CD4-positive, alpha-beta T cell (primary cell): ENCODE results near the gene CAMK4. TPM values are rescaled to one million over a fixed set of nuclear protein-coding genes. Genes with fewer than 3 reads are reported as not detected.
"Not testable (repeated sequence)": the region's sequence is repeated elsewhere in the genome, so short reads cannot be mapped to it uniquely, and the experiment has no call there.

Experiments
- ATAC-seq: fragments of 200-7000 bp; cut with Tn5 transposase; one replicate; pipeline ENCODE4 v1.10.0; 2022; ENCODE audit warnings: mild to moderate bottlenecking; ENCODE audit not compliant: poor library complexity
- CTCF ChIA-PET: fragments of 350-600 bp; sonication (Branson Sonifier 250); formaldehyde crosslinking; loops from one replicate; lab custom pipeline; 2021; ENCODE audit warnings: antibody characterized with exemption, inconsistent platforms; lab: Charles Lee
- POLR2A ChIA-PET: fragments of 350-600 bp; sonication (Branson Sonifier 250); formaldehyde crosslinking; loops from one replicate; lab custom pipeline; 2021; ENCODE audit warnings: antibody characterized with exemption, inconsistent platforms; lab: Charles Lee
- DNase-seq, 14 experiments: peaks; one replicate each; pipeline ENCODE4 v3.0.0-alpha.2; 2013 to 2020; ENCODE audit warnings: mixed read lengths in 2 of 14
- H3K27ac ChIP-seq, 2 donors: one replicate each; pipeline versions ENCODE4 v1.5.1 to v1.7.0; 2013; ENCODE audit warnings: low read length in 2 of 2, low read depth in 1 of 2, mild to moderate bottlenecking in 1 of 2
- H3K27me3 ChIP-seq, 2 experiments: 1 replicate in 1 of 2; 2 replicates in 1 of 2; pipeline versions ENCODE4 v1.6.1 to v1.7.0; 2013; ENCODE audit warnings: low read length in 2 of 2, control low read depth in 1 of 2, mild to moderate bottlenecking in 1 of 2, moderate library complexity in 1 of 2; ENCODE audit not compliant: insufficient read depth in 2 of 2, control insufficient read depth in 1 of 2
- H3K36me3 ChIP-seq: one replicate; pipeline ENCODE4 v1.6.1; 2013; ENCODE audit warnings: low read length, control low read depth; ENCODE audit not compliant: insufficient read depth
- H3K4me1 ChIP-seq: one replicate; pipeline ENCODE4 v1.6.1; 2013; ENCODE audit warnings: low read length, control low read depth; ENCODE audit not compliant: insufficient read depth
- H3K4me3 ChIP-seq: one replicate; pipeline ENCODE4 v1.5.1; 2013; ENCODE audit warnings: mild to moderate bottlenecking, low read length, moderate library complexity
- H3K9me3 ChIP-seq, 2 experiments: 1 replicate in 1 of 2; 2 replicates in 1 of 2; pipeline versions ENCODE4 v1.6.1 to v1.7.0; 2013; ENCODE audit warnings: low read length in 2 of 2, mild to moderate bottlenecking in 2 of 2, control low read depth in 1 of 2, moderate library complexity in 1 of 2; ENCODE audit not compliant: control insufficient read depth in 1 of 2, insufficient read depth in 1 of 2
- H3K27ac Mint-ChIP-seq: one replicate; pipeline ENCODE4 v1.8.0; 2020; ENCODE audit warnings: mixed read lengths
- H3K27me3 Mint-ChIP-seq: one replicate; pipeline ENCODE4 v1.8.0; 2021; ENCODE audit warnings: mixed read lengths
- H3K36me3 Mint-ChIP-seq: one replicate; pipeline ENCODE4 v1.8.0; 2021; ENCODE audit warnings: low read depth, mixed read lengths
- H3K4me1 Mint-ChIP-seq: one replicate; pipeline ENCODE4 v1.8.0; 2021; ENCODE audit warnings: low read depth, mixed read lengths
- H3K4me3 Mint-ChIP-seq: one replicate; pipeline ENCODE4 v1.8.0; 2020; ENCODE audit warnings: mild to moderate bottlenecking, mixed read lengths
- H3K9me3 Mint-ChIP-seq: one replicate; pipeline ENCODE4 v1.8.0; 2020; ENCODE audit warnings: mixed read lengths
- CTCF ChIP-seq: fragments of 200-600 bp; IDR thresholded peaks from one replicate; pipeline ENCODE4 v1.8.0; 2022; ENCODE audit warnings: antibody characterized with exemption, mild to moderate bottlenecking
- intact Hi-C, 2 experiments: fragments of 100-400 bp; cut with DNase I in 1 of 2; cut with micrococcal nuclease in 1 of 2; formaldehyde crosslinking; loops; one replicate each; pipeline versions ENCODE4 v1.15.1 to v1.9.0; 2023 to 2025; cut with DNase I, micrococcal nuclease
- total RNA-seq, 174 experiments: library from RNA in 2 of 174; stranded (reverse) in 2 of 174; gene quantifications; one replicate each; pipeline ENCODE4 v1.2.3 and lab custom pipeline; 2021 to 2026

CAMK4 gene
- total RNA-seq, 2 experiments from 2014 or later = 202 to 225 TPM

- intact Hi-C loops = loop anchor here in 1 of 2 experiments (2.0 kb wide), 1 partner anchor 28 kb away; no protein-coding TSS in a partner anchor
- H3K36me3 ChIP-seq = no peaks in the 10 kb centered on the region
- H3K27me3 ChIP-seq = no peaks in the 10 kb centered on the region
- H3K4me3 ChIP-seq = no peak overlapping the region
- ATAC-seq = peak; percentile 80
- POLR2A ChIA-PET = interaction anchor here (0.7 to 5.1 kb wide), 10 partner anchors 8 to 30 kb away, joined by 3 to 39 read pairs (median 4); partner anchors contain the start of gene CAMK4
- H3K4me1 ChIP-seq = peaks cover 44% of the 10 kb centered on the region
- no peaks in the 10 kb centered on the region for H3K9me3 Mint-ChIP-seq
- no peaks in the 10 kb centered on the region for H3K27me3 Mint-ChIP-seq
- peak in 9 of 14 experiments; percentile 17 to 93 (median 51) for DNase-seq
- H3K27ac Mint-ChIP-seq = peak overlapping the region; percentile 87
- no peaks in the 10 kb centered on the region for H3K9me3 ChIP-seq
- TF ChIP-seq CTCF = no peak
- CTCF ChIA-PET = interaction anchor here (0.8 to 4.7 kb wide), 10 partner anchors 9 to 97 kb away, joined by 3 to 36 read pairs (median 4); partner anchors contain the start of gene CAMK4
- H3K36me3 Mint-ChIP-seq = peaks cover 51% of the 10 kb centered on the region
- peak overlapping the region; percentile 72 for H3K4me3 Mint-ChIP-seq
- H3K4me1 Mint-ChIP-seq = peaks cover 67% of the 10 kb centered on the region
- H3K27ac ChIP-seq = peak overlapping the region; percentile 62 to 68
Observed at GRCh38 chr5:111254613-111255012, 30.4 kb downstream of the CAMK4 start.

DNA sequence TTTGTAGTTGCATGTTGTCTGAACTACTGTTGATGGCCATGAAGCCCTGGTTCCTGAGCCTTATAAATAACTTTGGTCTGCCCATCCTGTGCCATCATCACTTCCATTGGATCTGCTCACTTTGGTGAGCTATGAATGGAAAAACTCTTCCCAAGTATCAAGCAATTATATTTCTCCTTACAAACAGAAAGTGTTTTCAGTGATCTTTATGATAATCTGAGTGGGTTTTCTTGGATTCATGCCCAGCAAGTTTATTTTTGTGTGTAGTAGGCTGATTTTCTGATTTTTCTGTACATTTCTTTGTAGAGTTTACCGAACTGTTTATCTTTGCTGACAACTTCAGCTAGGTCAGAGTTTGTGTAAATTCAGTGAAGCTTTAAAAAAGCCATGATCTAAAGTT is 31.0 kb downstream of the CAMK4 start:
- POLR2A ChIA-PET = interaction anchor here (0.7 to 5.1 kb wide), 9 partner anchors 9 to 31 kb away, joined by 3 to 39 read pairs (median 4); partner anchors contain the start of gene CAMK4

DNA sequence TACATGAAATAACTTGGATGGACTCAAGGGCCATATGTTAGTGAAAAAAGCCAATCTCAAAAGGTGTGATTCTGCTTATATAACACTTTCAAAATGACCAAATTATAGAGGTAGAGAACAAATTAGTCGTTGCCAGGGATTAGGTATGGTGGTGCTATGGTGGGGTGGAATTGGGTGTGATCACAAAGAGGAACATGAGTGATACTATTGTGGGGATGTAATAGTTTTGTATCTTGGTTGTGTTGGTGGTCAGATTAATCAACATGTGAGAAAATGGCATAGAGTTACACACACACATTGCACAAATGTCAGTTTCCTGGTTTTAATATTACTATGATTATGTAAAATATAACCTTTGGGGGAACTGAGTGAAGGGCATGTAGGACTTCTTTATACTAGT is 31.9 kb downstream of the CAMK4 start:
- Mint-ChIP-seq H3K9me3 (no peaks in the 10 kb centered on the region), H3K36me3 (peaks cover 51% of the 10 kb centered on the region), H3K4me3 (peak overlapping the region; percentile 14), H3K27ac (peak overlapping the region; percentile 87), H3K27me3 (no peaks in the 10 kb centered on the region), H3K4me1 (peaks cover 53% of the 10 kb centered on the region)
- no peak for ATAC-seq
- H3K36me3 ChIP-seq = no peaks in the 10 kb centered on the region
- no peaks in the 10 kb centered on the region for H3K9me3 ChIP-seq
- no peak for TF ChIP-seq CTCF
- no peak overlapping the region for H3K4me3 ChIP-seq
- peaks cover 36% of the 10 kb centered on the region for H3K4me1 ChIP-seq
- no peaks in the 10 kb centered on the region for H3K27me3 ChIP-seq
- no peak overlapping the region for H3K27ac ChIP-seq
- POLR2A ChIA-PET = interaction anchor here (1.8 to 5.1 kb wide), 2 partner anchors 10 to 20 kb away, joined by 8 to 27 read pairs; no protein-coding TSS in a partner anchor
- intact Hi-C loops = no loop called here
- no peak for DNase-seq
- CTCF ChIA-PET = interaction anchor here (2.0 to 4.7 kb wide), 3 partner anchors 21 to 32 kb away, joined by 7 to 36 read pairs (median 31); partner anchors contain the start of gene CAMK4

More for the DNA sequence above, 31.0 kb downstream of the CAMK4 start:
- DNase-seq (peak in 1 of 14 experiments; percentile 42), ATAC-seq (peak; percentile 3)
- Mint-ChIP-seq H3K4me3 (peak overlapping the region; percentile 72), H3K9me3 (no peaks in the 10 kb centered on the region), H3K27me3 (no peaks in the 10 kb centered on the region), H3K4me1 (peaks cover 63% of the 10 kb centered on the region), H3K27ac (peak overlapping the region; percentile 87), H3K36me3 (peaks cover 51% of the 10 kb centered on the region)
- Histone ChIP-seq H3K9me3 (no peaks in the 10 kb centered on the region), H3K27ac (peak overlapping the region; percentile 39 to 62), H3K27me3 (no peaks in the 10 kb centered on the region), H3K36me3 (no peaks in the 10 kb centered on the region), H3K4me3 (no peak overlapping the region), H3K4me1 (peaks cover 40% of the 10 kb centered on the region)
- TF ChIP-seq CTCF = no peak
- intact Hi-C loops = loop anchor here in 1 of 2 experiments (2.0 kb wide), 1 partner anchor 28 kb away; no protein-coding TSS in a partner anchor
- CTCF ChIA-PET = interaction anchor here (0.8 to 4.7 kb wide), 9 partner anchors 8 to 98 kb away, joined by 3 to 36 read pairs (median 4); partner anchors contain the start of gene CAMK4

- H3K27me3 ChIP-seq, H3K4me3 Mint-ChIP-seq, intact Hi-C loops, ATAC-seq, H3K27me3 Mint-ChIP-seq, DNase-seq, H3K27ac ChIP-seq, H3K4me3 ChIP-seq, H3K36me3 ChIP-seq, H3K9me3 Mint-ChIP-seq, H3K9me3 ChIP-seq: not testable (repeated sequence)
- ChIA-PET CTCF (interaction anchor here (4.7 kb wide), 1 partner anchor 20 kb away, joined by 31 read pairs; no protein-coding TSS in a partner anchor), POLR2A (interaction anchor here (1.4 to 1.5 kb wide), 2 partner anchors 21 to 28 kb away, joined by 4 read pairs; no protein-coding TSS in a partner anchor)
- Mint-ChIP-seq H3K36me3 (peaks cover 46% of the 10 kb centered on the region), H3K27ac (peak overlapping the region; percentile 45), H3K4me1 (peaks cover 38% of the 10 kb centered on the region)
- peaks cover 36% of the 10 kb centered on the region for H3K4me1 ChIP-seq
Observed at GRCh38 chr5:111257610-111258009, 33.4 kb downstream of the CAMK4 start.
